ENCODE results near the gene ITPR3.
A peak's percentile ranks its signal among the peaks of the same experiment; 100 is the strongest.
"Not testable (repeated sequence)": the region's sequence is repeated elsewhere in the genome, so short reads cannot be mapped to it uniquely, and the experiment has no call there.

The ITPR3 gene

DNA sequence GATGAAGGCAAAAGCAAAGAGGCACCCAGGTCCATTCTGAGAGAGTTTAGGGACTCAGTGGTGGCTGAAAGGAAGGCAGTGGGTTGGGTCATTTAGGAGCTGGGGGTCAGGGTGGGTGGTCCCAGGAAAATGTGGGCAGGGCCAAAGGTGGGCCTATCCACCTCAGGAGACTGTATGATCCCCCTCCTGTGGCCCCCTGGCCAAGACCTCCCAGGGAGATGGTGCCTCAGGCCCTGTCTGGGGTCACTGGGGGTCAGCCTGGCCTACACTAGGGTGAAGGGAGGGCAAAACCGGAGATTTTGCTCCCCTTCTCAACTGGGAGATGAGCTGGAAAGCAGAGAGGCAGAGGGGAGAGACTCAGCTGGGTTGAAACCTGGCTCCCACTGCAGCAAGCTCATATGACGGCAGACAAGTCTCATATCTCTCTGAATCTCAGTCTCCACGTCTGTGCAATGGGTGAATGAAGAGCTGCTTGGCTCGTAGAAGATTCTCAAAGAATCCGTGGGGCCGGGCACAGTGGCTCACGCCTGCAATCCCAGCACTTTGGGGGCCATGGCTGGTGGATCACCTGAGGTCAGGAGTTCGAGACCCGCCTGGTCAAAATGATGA lies 29.6 kb upstream of the ITPR3 start:
- no peak for DNase-seq (ENCODE audit: low spot score)

DNA sequence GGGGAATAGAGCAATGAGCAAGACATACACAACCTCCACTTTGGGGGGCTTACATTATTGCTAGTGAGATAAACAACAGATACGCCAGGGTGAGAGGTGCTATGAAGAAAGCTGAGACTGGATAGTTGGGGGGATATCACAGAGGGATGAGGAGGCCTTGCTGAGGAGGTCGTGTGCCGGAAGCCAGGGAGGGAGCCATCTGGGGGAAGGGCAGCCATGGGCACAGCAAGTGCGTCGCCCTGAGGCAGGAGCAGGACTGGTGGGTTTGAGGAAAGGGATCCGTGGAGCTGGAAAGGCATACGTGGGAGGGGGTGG lies 28.9 kb upstream of the ITPR3 start:
- no peak for DNase-seq (ENCODE audit: low spot score)

DNA sequence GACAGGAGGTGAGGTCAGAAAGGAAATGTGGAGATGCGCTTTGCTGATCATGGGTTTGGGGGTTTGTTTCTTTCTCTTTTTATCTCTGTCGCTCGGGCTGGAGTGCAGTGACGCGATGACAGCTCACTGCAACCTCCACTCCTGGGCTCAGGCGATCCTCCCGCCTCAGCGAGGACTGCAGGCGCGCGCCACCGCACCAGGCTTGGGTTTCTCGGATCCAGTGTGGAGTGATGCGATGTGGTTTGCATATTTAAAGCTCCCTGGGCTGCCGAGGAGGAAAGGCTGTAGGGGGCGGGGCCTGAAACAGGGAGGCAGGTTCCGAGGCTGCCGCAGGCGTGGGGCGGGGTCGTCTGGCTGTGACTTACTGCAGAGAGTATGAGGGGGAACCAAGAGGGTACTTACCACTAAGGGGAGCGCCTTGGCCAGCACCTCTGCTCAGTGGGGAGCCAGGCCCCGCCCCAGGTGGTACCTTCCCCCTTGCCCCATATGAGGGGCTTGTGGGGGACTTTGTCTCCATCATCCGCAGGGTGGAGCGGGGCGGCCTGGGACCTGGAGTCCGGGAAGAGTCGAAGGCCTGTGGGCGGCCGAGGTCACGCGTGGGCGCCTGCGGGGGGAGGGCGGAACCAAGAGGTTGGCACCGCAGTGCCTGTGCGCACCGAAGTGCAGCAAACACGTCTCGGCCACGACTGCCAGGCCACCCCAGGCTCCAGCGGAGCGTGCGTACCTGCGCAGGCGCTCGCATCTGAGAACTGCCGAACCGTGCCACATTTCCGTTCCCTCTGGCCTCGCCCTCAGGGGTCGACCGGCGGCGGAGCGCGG lies 28.3 kb upstream of the ITPR3 start:
- DNase-seq (ENCODE audit: low spot score) = no peak

DNA sequence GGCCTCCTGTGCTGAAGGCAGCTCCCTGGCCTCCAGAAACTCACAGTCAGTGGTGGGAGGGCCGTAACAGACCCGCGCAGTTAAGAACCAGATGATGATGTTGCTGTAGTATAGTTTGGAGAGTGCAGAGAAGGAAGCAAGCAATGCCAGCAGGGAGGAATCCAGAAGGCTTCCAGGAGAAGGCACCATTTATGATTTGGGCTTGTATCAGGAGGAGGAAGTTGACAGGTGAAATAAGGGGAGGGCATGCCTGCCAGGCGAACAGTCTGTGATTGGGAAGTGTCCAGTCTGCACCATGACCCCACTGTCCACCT lies 27.8 kb upstream of the ITPR3 start:
- DNase-seq (ENCODE audit: low spot score) = no peak

DNA sequence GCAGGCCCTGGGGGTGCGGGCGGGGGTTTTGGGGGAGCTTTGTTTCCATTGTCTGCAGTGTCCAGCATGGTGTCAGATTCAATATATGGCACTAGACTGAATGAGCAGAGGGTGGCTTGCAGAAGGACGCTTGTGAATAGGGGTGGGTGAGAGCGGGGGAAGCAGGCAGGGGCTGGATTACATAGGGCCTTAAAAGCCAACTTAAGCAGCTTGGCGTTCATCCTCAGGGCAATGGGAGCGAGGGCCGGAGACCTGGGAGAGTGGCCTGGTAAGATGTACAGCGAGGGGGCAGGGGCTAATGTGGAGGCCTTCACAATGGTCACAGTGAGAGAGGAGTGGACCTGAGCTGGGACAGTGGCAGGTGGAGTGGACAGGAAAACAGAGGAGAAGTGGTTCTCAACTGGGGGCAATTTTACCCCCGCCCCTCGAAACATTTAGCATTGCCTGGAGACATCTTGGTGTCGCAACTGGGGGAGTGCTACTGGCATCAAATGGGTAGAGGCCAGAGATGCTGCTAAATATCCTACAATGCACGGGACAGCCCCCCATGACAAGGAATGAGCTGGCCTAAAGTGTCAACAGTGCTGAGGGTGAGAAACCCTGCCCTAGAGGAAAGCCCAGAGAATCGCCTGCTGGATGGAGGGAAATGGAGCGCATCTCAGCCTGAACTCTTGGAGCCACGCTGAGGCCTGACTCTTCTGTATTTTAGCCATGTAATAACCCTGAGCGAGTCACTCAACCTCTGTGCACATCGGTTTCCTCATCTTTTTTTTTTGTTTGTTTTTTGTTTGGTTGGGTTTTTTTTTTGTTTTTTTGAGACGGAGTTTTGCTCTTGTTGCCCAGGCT lies 25.9 kb upstream of the ITPR3 start:
- DNase-seq (ENCODE audit: low spot score) = no peak

GRCh38 chr6:33596894-33597293 lies 24.2 kb upstream of the ITPR3 start:
- not testable (repeated sequence) for DNase-seq (ENCODE audit: low spot score)

- DNase-seq (ENCODE audit: low spot score) = no peak
These were observed 23.4 kb upstream of the ITPR3 start for GRCh38 chr6:33597551-33598322.

GRCh38 chr6:33599413-33599938 lies 21.6 kb upstream of the ITPR3 start:
- no peak for DNase-seq (ENCODE audit: low spot score)

GRCh38 chr6:33600761-33601160 lies 20.4 kb upstream of the ITPR3 start:
- no peak for DNase-seq (ENCODE audit: low spot score)

DNA sequence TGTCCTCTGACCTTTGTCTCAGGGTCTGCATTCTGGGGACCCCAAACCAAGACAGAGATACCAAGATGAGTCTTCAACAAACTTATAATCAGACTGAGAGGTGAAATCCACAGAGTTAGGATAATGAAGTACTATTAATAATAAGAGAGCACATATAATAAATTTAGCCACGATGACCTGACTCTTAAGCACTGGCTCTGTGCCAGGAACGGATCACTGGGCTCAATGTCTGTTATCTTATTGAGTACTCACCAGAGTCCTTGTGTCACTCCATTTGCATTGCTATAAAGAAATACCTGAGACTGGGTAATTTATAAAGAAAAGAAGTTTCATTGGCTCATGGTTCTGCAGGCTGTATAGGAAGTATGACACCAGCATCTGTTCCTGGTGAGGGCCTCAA lies 18.9 kb upstream of the ITPR3 start:
- DNase-seq (ENCODE audit: low spot score) = no peak

DNA sequence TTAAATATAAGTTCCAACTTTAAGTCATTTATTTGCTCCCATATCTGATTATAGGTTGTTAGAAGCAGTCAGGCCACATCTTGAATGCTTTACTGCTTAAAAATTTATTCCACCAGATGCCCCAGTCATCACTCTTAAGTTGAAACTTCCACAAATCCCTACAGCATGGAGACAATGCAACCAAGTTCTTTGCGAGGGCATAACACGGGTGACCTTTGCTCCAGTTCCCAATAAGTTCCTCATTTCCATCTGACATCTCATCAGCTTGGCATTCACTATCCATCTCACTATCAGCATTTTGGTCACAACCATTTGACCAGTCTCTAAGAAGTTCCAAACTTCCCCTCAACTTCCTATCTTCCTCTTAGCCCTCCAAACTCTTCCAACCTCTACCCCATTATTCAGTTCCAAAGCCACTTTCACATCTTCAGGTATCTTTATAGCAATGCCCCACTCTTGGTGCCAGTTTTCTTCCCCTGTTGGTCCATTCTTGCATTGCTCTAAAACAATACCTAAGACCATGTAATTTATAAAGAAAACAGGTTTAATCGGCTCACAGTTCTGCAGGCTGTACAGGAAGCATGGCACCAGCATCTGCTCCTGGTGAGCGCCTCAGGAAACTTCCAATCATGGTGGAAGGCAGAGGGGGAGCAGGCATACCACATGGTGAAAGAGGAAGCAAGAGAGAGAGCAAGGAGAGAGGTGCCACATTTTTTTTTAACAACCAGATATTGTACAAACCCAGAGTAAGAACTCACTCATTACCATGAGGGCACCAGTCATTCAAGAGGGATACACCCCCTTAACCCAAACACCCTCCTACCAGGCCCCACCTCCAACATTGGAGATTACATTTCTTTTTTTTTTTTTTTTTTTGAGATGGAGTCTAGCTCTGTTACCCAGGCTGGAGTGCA lies 15.9 kb upstream of the ITPR3 start:
- no peak for DNase-seq (ENCODE audit: low spot score)

DNA sequence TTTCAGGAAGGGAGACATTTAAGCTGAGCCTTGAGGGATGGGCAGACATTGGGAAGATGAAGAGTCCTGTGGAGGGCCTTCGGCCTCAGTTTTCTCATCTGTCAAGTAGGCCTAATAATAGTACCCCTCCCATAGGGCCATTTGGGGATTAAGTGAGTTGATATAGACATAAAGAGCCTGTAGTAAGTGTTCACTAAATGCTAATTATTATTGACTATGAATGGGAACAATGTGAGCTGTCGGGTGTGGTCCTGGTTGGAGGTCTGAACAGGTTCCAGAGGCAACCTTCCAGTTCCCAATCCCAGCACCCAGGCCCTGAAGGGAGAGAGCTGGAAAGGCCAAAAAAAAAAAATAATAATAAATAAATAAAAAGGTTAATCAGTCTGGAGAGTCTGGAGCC lies 14.5 kb upstream of the ITPR3 start:
- no peak for DNase-seq (ENCODE audit: low spot score)

GRCh38 chr6:33607126-33607783 lies 13.9 kb upstream of the ITPR3 start:
- DNase-seq (ENCODE audit: low spot score) = no peak

GRCh38 chr6:33607784-33608161 lies 13.3 kb upstream of the ITPR3 start:
- no peak for DNase-seq (ENCODE audit: low spot score)

- no peak for DNase-seq (ENCODE audit: low spot score)
These were observed 12.1 kb upstream of the ITPR3 start for GRCh38 chr6:33609019-33609418.

GRCh38 chr6:33609528-33609927 lies 11.6 kb upstream of the ITPR3 start:
- DNase-seq (ENCODE audit: low spot score) = peak; percentile 92

DNA sequence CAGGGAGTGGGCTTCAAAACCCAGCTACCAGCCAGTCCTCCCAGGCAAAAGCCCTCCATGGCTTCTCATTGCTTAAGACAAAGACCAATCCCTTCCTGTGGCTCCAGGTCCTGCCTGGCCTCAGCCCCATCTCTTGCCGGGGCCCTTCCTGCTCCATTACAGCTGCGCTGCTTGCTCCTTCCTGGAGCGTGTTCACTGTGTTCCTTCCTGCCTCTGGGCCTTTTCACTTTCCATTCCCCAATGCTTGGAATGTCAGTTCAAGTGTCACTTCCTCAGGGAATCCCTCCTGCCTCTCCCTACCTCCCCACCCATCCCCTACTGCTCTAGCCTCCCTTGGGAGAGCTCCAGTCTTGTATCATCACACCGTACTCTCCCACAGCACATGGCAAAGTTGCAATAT lies 11.1 kb upstream of the ITPR3 start:
- no peak for DNase-seq (ENCODE audit: low spot score)

DNA sequence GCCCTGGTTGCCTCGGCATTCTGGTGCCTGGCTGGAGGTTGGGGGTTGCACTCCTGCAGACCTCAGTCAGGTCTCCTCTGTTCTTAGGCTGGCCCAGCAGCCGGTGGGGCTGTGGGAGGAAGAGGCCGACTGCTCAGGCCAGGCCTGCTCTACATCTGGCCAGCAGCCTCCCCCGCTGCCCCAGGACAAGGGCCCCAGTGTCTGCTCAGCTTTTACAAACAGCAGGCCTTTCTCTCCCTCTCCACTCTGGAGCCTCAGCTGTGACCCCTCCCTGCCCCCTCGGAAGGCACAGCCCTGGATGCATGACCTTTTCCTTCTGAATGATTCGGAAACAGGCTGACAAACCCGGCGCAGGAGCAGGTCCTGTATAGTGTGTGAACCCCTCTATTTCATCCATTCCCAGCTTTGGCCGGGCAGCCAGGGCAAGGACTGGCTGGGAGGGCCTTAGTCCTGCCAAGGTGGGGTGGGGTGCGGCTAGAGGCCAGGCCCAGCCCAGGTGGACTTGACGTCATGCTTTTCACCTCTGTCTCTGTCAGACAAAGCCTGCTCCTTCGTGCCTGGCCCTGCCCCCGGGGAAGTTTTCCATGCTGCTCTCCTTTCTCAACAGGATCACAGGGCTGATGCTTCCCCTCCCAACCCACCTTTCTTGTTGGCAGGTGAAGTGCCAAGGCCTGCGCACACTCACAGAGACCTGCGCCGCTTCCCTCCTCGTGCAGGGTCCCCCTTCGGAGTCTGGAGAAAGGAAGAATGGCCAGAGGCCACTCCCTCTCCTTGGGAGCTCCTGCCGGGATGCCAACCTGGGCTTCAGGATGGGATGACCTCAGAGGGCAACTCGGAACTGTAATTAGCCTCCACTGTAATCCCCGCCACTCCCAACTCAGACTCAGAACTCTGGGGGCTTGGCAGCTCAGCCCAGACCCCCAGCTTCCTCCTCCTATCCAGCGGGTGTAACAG lies 10.1 kb upstream of the ITPR3 start:
- no peak for DNase-seq (ENCODE audit: low spot score)

DNA sequence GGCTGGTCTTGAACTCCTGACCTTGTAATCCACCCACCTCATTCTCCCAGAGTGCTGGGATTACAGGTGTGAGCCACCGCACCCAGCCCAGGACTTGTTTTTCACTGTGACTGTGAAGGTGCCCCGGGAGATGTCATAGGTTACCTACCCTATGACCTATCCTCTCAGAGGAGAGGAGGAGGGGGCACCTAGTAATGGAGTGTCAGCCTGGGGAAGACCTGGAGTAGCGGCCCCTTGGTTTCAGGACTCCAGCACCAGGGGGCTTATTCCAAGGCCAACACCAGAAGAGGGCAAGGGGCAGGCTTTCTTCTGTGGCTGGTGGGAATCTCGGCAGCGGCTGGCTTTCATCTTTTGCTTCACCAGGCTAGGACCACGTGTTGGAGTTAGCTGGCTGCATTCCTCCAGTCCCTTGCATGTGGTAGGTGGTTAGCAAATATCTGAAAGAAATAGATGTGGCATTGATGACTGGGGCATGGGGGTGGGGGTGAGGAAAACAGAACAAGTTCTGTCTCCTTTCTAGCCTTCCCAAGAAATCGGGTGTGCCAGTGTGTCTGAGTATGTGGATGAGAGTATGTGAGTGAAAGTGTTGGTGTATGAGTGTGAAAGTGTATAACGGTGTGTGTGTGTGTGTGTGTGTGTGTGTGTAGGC lies 7.9 kb upstream of the ITPR3 start:
- peak; percentile 71 for DNase-seq (ENCODE audit: low spot score)
